Tibial artery (tissue), 4 donors: ENCODE results near the gene LTBP4.

ENCODE experiments used
- DNase-seq, 2 donors: peaks; one replicate each; pipeline ENCODE4 v3.0.0-alpha.2; 2019
- H3K27ac ChIP-seq, 2 donors: fragments of 200-600 bp; sonication (generic) in 1 of 2; 1 replicate in 1 of 2; 2 replicates in 1 of 2; pipeline ENCODE4 v1.5.1; 2018 to 2019; ENCODE audit warnings: mild to moderate bottlenecking in 1 of 2
- H3K27me3 ChIP-seq, 2 donors: fragments of 200-600 bp; sonication (generic) in 1 of 2; one replicate each; pipeline versions ENCODE4 v1.5.1 to v1.6.0; 2016 to 2019
- H3K36me3 ChIP-seq, 3 donors: fragments of 200-600 bp; sonication (generic) in 2 of 3; one replicate each; pipeline ENCODE4 v1.5.1; 2016 to 2019; ENCODE audit warnings: mild to moderate bottlenecking in 2 of 3
- H3K4me1 ChIP-seq, 4 donors: fragments of 200-600 bp; sonication (generic) in 2 of 4; 1 replicate in 3 of 4; 2 replicates in 1 of 4; pipeline ENCODE4 v1.5.1; 2016 to 2019
- H3K4me3 ChIP-seq, 2 donors: fragments of 200-600 bp; sonication (generic) in 1 of 2; 1 replicate in 1 of 2; 2 replicates in 1 of 2; pipeline ENCODE4 v1.5.1; 2018 to 2019; ENCODE audit warnings: mild to moderate bottlenecking in 2 of 2
- H3K9me3 ChIP-seq, 3 donors: fragments of 200-600 bp; sonication (generic) in 1 of 3; one replicate each; pipeline ENCODE4 v1.5.1; 2016 to 2019
- CTCF ChIP-seq, 2 experiments: fragments of 200-600 bp in 1 of 2; fragments of 450-650 bp in 1 of 2; IDR thresholded peaks; one replicate each; pipeline ENCODE4 v1.5.1; 2017 to 2019; ENCODE audit warnings: antibody characterized with exemption in 2 of 2, mild to moderate bottlenecking in 1 of 2, moderate library complexity in 1 of 2
- intact Hi-C: fragments of 100-400 bp; cut with DNase I; formaldehyde crosslinking; loops from one replicate; pipeline ENCODE4 v1.15.0; 2023; ENCODE audit warnings: low total_unique reads

LTBP4 gene

GRCh38 chr19:40580619-40581018 lies 20.6 kb upstream of the LTBP4 start:
- Histone ChIP-seq H3K36me3 (peaks cover 16 to 59% (median 41%) of the 10 kb centered on the region in 3 donors), H3K9me3 (no peaks in the 10 kb centered on the region), H3K4me3 (no peak overlapping the region), H3K27ac (no peak overlapping the region), H3K4me1 (peaks cover 0 to 19% (median 11%) of the 10 kb centered on the region in 4 donors), H3K27me3 (no peaks in the 10 kb centered on the region)
- no peak for TF ChIP-seq CTCF (IDR thresholded peaks at IDR 0.05)
- DNase-seq: no peak
- intact Hi-C loops: no loop called here

GRCh38 chr19:40581531-40581930 lies 19.6 kb upstream of the LTBP4 start:
- peaks cover 0 to 14% (median 8%) of the 10 kb centered on the region in 4 donors for H3K4me1 ChIP-seq
- no peak for TF ChIP-seq CTCF (IDR thresholded peaks at IDR 0.05)
- DNase-seq: no peak
- no peaks in the 10 kb centered on the region for H3K9me3 ChIP-seq
- H3K27me3 ChIP-seq: no peaks in the 10 kb centered on the region
- intact Hi-C loops: no loop called here
- H3K27ac ChIP-seq: no peak overlapping the region
- H3K4me3 ChIP-seq: no peak overlapping the region
- H3K36me3 ChIP-seq: peaks cover 18 to 62% (median 45%) of the 10 kb centered on the region in 3 donors

- H3K4me3 ChIP-seq: no peak overlapping the region
- H3K27me3 ChIP-seq: no peaks in the 10 kb centered on the region
- intact Hi-C loops: no loop called here
- no peak overlapping the region for H3K27ac ChIP-seq
- peaks cover 27 to 72% (median 54%) of the 10 kb centered on the region in 3 donors for H3K36me3 ChIP-seq
- no peak for TF ChIP-seq CTCF (IDR thresholded peaks at IDR 0.05)
- no peak for DNase-seq
- no peaks in the 10 kb centered on the region for H3K9me3 ChIP-seq
- H3K4me1 ChIP-seq: peaks cover 0 to 11% (median 7%) of the 10 kb centered on the region in 4 donors
These were observed 18.7 kb upstream of the LTBP4 start for GRCh38 chr19:40582467-40582866.

GRCh38 chr19:40583283-40583682 lies 17.9 kb upstream of the LTBP4 start:
- intact Hi-C loops: no loop called here
- no peak for DNase-seq
- no peak for TF ChIP-seq CTCF (IDR thresholded peaks at IDR 0.05)
- Histone ChIP-seq H3K27ac (no peak overlapping the region), H3K27me3 (no peaks in the 10 kb centered on the region), H3K36me3 (peaks cover 28 to 80% (median 54%) of the 10 kb centered on the region in 3 donors), H3K4me1 (peaks cover 0 to 3% (median 2%) of the 10 kb centered on the region in 4 donors), H3K4me3 (no peak overlapping the region), H3K9me3 (no peaks in the 10 kb centered on the region)

- H3K27ac ChIP-seq: no peak overlapping the region
- H3K4me1 ChIP-seq: no peaks in the 10 kb centered on the region
- H3K9me3 ChIP-seq: no peaks in the 10 kb centered on the region
- H3K36me3 ChIP-seq: peaks cover 28 to 87% (median 54%) of the 10 kb centered on the region in 3 donors
- H3K27me3 ChIP-seq: no peaks in the 10 kb centered on the region
- TF ChIP-seq CTCF (IDR thresholded peaks at IDR 0.05): no peak
- H3K4me3 ChIP-seq: no peak overlapping the region
- intact Hi-C loops: no loop called here
- DNase-seq: no peak
These were observed 17.2 kb upstream of the LTBP4 start for GRCh38 chr19:40584007-40584406.
